Measurements from ENCODE around the gene PRDX2.

PRDX2 gene

GRCh38 chr19:12783291-12783848 lies 18.2 kb downstream of the PRDX2 start:
- in situ Hi-C loops (cut with HindIII; ENCODE audit: low sequenced_read_pairs) = no loop called here

- in situ Hi-C loops (cut with HindIII; ENCODE audit: low sequenced_read_pairs) = no loop called here
These were observed 18.9 kb downstream of the PRDX2 start for GRCh38 chr19:12782424-12783290.

- in situ Hi-C loops (cut with HindIII; ENCODE audit: low sequenced_read_pairs) = no loop called here
These were observed 19.5 kb downstream of the PRDX2 start for GRCh38 chr19:12782174-12782423.

- in situ Hi-C loops (cut with HindIII; ENCODE audit: low sequenced_read_pairs) = no loop called here
These were observed 22.2 kb downstream of the PRDX2 start for GRCh38 chr19:12779162-12779993.

GRCh38 chr19:12778905-12779161 lies 22.8 kb downstream of the PRDX2 start:
- in situ Hi-C loops (cut with HindIII; ENCODE audit: low sequenced_read_pairs) = no loop called here

GRCh38 chr19:12778017-12778904 lies 23.3 kb downstream of the PRDX2 start:
- in situ Hi-C loops (cut with HindIII; ENCODE audit: low sequenced_read_pairs) = no loop called here

GRCh38 chr19:12777217-12778016 lies 24.2 kb downstream of the PRDX2 start:
- in situ Hi-C loops (cut with HindIII; ENCODE audit: low sequenced_read_pairs) = no loop called here

GRCh38 chr19:12774588-12775555 lies 26.7 kb downstream of the PRDX2 start, which contains the start of gene HOOK2:
HOOK2 (minus strand) TSS chr19:12775552; CDS start chr19:12775449, 103 bp downstream.
- in situ Hi-C loops (cut with HindIII; ENCODE audit: low sequenced_read_pairs) = no loop called here

- in situ Hi-C loops (cut with HindIII; ENCODE audit: low sequenced_read_pairs) = no loop called here
These were observed 28.0 kb downstream of the PRDX2 start for GRCh38 chr19:12773571-12773970.

- in situ Hi-C loops (cut with HindIII; ENCODE audit: low sequenced_read_pairs) = no loop called here
These were observed 29.3 kb downstream of the PRDX2 start for GRCh38 chr19:12772323-12772722.

GRCh38 chr19:12770922-12771321 lies 30.7 kb downstream of the PRDX2 start:
- in situ Hi-C loops (cut with HindIII; ENCODE audit: low sequenced_read_pairs) = no loop called here

- in situ Hi-C loops (cut with HindIII; ENCODE audit: low sequenced_read_pairs) = loop anchor here (5.0 kb wide), 2 partner anchors 48 to 78 kb away; no protein-coding TSS in a partner anchor
These were observed 31.9 kb downstream of the PRDX2 start for GRCh38 chr19:12769689-12770088.

- in situ Hi-C loops (cut with HindIII; ENCODE audit: low sequenced_read_pairs) = loop anchor here (5.0 kb wide), 2 partner anchors 50 to 80 kb away; no protein-coding TSS in a partner anchor
These were observed 33.9 kb downstream of the PRDX2 start for GRCh38 chr19:12767666-12768065.

GRCh38 chr19:12767150-12767549 lies 34.5 kb downstream of the PRDX2 start:
- in situ Hi-C loops (cut with HindIII; ENCODE audit: low sequenced_read_pairs) = loop anchor here (5.0 kb wide), 2 partner anchors 50 to 80 kb away; no protein-coding TSS in a partner anchor

- in situ Hi-C loops (cut with HindIII; ENCODE audit: low sequenced_read_pairs) = loop anchor here (5.0 kb wide), 2 partner anchors 51 to 81 kb away; no protein-coding TSS in a partner anchor
These were observed 35.5 kb downstream of the PRDX2 start for GRCh38 chr19:12766051-12766521.

- in situ Hi-C loops (cut with HindIII; ENCODE audit: low sequenced_read_pairs) = loop anchor here (5.0 kb wide), 2 partner anchors 53 to 83 kb away; no protein-coding TSS in a partner anchor
These were observed 36.9 kb downstream of the PRDX2 start for GRCh38 chr19:12764698-12765097.

GRCh38 chr19:12763100-12763499 lies 38.5 kb downstream of the PRDX2 start:
- in situ Hi-C loops (cut with HindIII; ENCODE audit: low sequenced_read_pairs) = no loop called here

- in situ Hi-C loops (cut with HindIII; ENCODE audit: low sequenced_read_pairs) = no loop called here
These were observed 41.9 kb downstream of the PRDX2 start for GRCh38 chr19:12759686-12760085.
